Esophagus squamous epithelium (tissue), 4 donors: ENCODE results near the gene CEP95.
A peak's percentile ranks its signal among the peaks of the same experiment; 100 is the strongest.

Source experiments
- POLR2A ChIP-seq, 4 donors: fragments of 450-650 bp; IDR thresholded peaks; one replicate each; pipeline ENCODE4 v1.6.1; 2017; ENCODE audit warnings: antibody characterized with exemption in 4 of 4, mild to moderate bottlenecking in 4 of 4, moderate library complexity in 3 of 4
- TF ChIP-seq, protein P1 (sequence below), 6 experiments: fragments of 450-650 bp in 4 of 6; fragments of 200-600 bp in 2 of 6; sonication (generic) in 2 of 6; IDR thresholded peaks; one replicate each; pipeline ENCODE4 v1.5.1; 2016 to 2019; ENCODE audit warnings: antibody characterized with exemption in 6 of 6, mild to moderate bottlenecking in 4 of 6, moderate library complexity in 4 of 6

DNA sequence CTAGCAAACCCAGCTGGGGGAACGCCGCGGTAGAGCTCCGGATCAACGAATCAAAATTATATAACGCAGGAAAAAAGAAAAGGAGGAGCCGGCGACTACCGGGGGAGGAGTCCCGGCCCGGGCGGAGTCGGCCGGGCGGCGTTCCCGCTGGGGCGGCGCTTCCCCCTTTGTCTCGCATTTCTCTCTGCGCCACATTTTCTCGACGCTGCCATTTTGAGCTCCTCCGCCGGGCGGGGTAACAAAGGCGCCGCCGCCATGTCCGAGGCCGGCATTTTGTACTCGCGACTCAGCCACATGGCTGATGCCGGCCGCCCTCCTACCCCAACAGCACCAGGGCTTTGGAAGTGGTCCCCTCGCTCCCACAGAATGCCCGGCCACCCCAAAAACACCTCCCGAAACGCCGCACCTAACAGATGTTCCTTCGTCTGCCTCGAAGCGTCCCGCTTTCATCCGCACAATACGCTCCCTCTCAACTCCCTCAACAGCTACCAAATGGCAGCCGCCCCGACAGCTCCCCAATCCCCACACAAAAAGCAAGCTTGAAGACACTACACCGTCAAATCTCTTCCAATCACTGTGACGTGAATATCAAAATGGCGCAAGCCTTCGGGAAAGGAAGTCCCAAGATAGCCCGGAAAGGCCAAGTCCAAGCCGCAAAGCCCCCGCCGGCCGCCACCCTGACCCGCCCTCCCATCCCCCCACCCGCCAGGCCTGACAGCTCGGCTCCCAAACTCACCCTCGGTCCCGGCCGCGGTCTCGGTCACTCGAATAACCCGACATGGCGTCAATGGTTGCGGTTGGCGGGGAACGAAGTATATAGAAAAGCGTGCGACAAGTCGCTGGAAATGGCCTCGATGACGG, 1.2 kb upstream of the CEP95 start:
- TF ChIP-seq, protein P1, sequence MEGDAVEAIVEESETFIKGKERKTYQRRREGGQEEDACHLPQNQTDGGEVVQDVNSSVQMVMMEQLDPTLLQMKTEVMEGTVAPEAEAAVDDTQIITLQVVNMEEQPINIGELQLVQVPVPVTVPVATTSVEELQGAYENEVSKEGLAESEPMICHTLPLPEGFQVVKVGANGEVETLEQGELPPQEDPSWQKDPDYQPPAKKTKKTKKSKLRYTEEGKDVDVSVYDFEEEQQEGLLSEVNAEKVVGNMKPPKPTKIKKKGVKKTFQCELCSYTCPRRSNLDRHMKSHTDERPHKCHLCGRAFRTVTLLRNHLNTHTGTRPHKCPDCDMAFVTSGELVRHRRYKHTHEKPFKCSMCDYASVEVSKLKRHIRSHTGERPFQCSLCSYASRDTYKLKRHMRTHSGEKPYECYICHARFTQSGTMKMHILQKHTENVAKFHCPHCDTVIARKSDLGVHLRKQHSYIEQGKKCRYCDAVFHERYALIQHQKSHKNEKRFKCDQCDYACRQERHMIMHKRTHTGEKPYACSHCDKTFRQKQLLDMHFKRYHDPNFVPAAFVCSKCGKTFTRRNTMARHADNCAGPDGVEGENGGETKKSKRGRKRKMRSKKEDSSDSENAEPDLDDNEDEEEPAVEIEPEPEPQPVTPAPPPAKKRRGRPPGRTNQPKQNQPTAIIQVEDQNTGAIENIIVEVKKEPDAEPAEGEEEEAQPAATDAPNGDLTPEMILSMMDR (IDR thresholded peaks at IDR 0.05) = peak in 1 of 6 experiments; percentile 14
- TF ChIP-seq POLR2A (IDR thresholded peaks at IDR 0.05) = peak in 3 of 4 donors; percentile 29 to 77 (median 40)
